Fibroblast of lung (primary cell): ENCODE measurements around the gene CDK15. TPM values are rescaled to one million over a fixed set of nuclear protein-coding genes. Genes with fewer than 3 reads are reported as not detected.

Source experiments
- DNase-seq, 2 donors: peaks; one replicate each; pipeline versions ENCODE4 v3.0.0 to v3.0.0-alpha.2; 2010; ENCODE audit warnings: low read depth in 2 of 2
- H2AFZ ChIP-seq: 2 replicates; pipeline ENCODE4 v1.5.1; 2012; ENCODE audit warnings: low read length, control low read depth, inconsistent platforms
- H3K27ac ChIP-seq: 2 replicates; pipeline ENCODE4 v1.5.1; 2011; ENCODE audit warnings: low read length, control low read depth; ENCODE audit not compliant: insufficient read depth
- H3K27me3 ChIP-seq: 2 replicates; pipeline ENCODE4 v1.5.1; 2011; ENCODE audit warnings: mild to moderate bottlenecking, low read length; ENCODE audit not compliant: control insufficient read depth, insufficient read depth
- H3K36me3 ChIP-seq: 2 replicates; pipeline ENCODE4 v1.5.1; 2011; ENCODE audit warnings: low read length; ENCODE audit not compliant: control insufficient read depth, insufficient read depth
- H3K4me1 ChIP-seq: 2 replicates; pipeline ENCODE4 v1.5.1; 2011; ENCODE audit warnings: low read length; ENCODE audit not compliant: control insufficient read depth, insufficient read depth; ENCODE audit errors: extremely low read depth
- H3K4me2 ChIP-seq: 2 replicates; pipeline ENCODE4 v1.5.1; 2011; ENCODE audit warnings: low read length, control low read depth; ENCODE audit not compliant: insufficient read depth; ENCODE audit errors: extremely low read depth
- H3K4me3 ChIP-seq, 4 experiments: fragments of 200-600 bp in 1 of 4; sonication (generic) in 1 of 4; replicated peaks in 1 of 4; 2 replicates each; pipeline ENCODE4 v1.5.1; 2011 to 2016; ENCODE audit warnings: low read length in 4 of 4, low read depth in 3 of 4, mild to moderate bottlenecking in 3 of 4, control low read depth in 2 of 4, inconsistent platforms in 1 of 4, mixed read lengths in 1 of 4; ENCODE audit not compliant: insufficient read depth in 1 of 4; ENCODE audit errors: control extremely low read depth in 1 of 4
- H3K79me2 ChIP-seq: 2 replicates; pipeline ENCODE4 v1.5.1; 2012; ENCODE audit warnings: mild to moderate bottlenecking, low read length, inconsistent platforms; ENCODE audit not compliant: control insufficient read depth, insufficient read depth
- H3K9ac ChIP-seq: 2 replicates; pipeline ENCODE4 v1.5.1; 2011; ENCODE audit warnings: mild to moderate bottlenecking, low read length, control low read depth; ENCODE audit not compliant: insufficient read depth
- H3K9me3 ChIP-seq: 2 replicates; pipeline ENCODE4 v1.5.1; 2012; ENCODE audit warnings: low read depth, low read length; ENCODE audit not compliant: control insufficient read depth, insufficient read depth
- H4K20me1 ChIP-seq: 2 replicates; pipeline ENCODE4 v1.5.1; 2011; ENCODE audit warnings: low read length; ENCODE audit not compliant: control insufficient read depth, insufficient read depth; ENCODE audit errors: extremely low read depth
- CTCF ChIP-seq, 2 donors: IDR thresholded peaks in 1 of 2; conservative IDR thresholded peaks in 1 of 2; 1 replicate in 1 of 2; 2 replicates in 1 of 2; pipeline ENCODE4 v1.5.1; 2011 to 2012; ENCODE audit warnings: low read length in 2 of 2, control low read depth in 1 of 2, inconsistent platforms in 1 of 2, low read depth in 1 of 2, mild to moderate bottlenecking in 1 of 2
- EZH2 ChIP-seq: IDR thresholded peaks from 2 replicates; pipeline ENCODE4 v1.5.1; 2012; ENCODE audit warnings: low read length, control low read depth, mild to moderate bottlenecking; ENCODE audit errors: missing control alignments
- polyA plus RNA-seq, 2 donors: library from polyadenylated mRNA; depleted of rRNA in 1 of 2; stranded (reverse) in 1 of 2; unstranded in 1 of 2; fragments of >200 nt; gene quantifications; 2 replicates each; pipeline ENCODE4 v1.2.1, GENCODE V29; 2011 to 2012; ENCODE audit warnings: missing spikeins in 1 of 2
- total RNA-seq: library from RNA; depleted of rRNA; stranded (reverse); fragments of >200 nt; gene quantifications from 2 replicates; pipeline ENCODE4 v1.2.1, GENCODE V29; 2014

Gene CDK15
- total and polyA plus RNA-seq, 2 donors (not counting 1 experiment from before 2014, with no cell fraction given): 2.3 to 5.1 TPM

DNA sequence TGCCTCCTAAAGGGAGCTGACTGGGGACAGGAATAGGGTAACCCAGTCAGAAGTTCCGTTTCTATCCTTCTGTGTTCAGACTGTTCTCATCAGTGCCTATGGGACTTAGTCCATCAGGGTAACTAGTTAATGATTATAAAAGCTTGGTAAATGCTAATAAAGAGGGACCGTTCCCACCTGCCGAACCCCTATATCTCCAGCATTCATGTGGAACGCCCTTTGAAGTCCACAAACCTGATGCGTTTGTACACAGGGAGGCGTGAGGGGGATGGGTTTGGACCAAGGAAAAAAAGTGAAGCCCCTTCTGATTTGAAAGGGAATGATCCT lies 112.9 kb downstream of the CDK15 start:
- H3K79me2 ChIP-seq: no peaks in the 10 kb centered on the region
- H3K9me3 ChIP-seq: no peaks in the 10 kb centered on the region
- TF ChIP-seq EZH2 (no peak), CTCF (conservative IDR thresholded peaks at IDR 0.05 in 1 of 2, IDR thresholded peaks at IDR 0.05 in 1 of 2; ENCODE audit: low read depth in 1 of 2, low read length in 2 of 2) (no peak)
- DNase-seq: no peak
- no peaks in the 10 kb centered on the region for H3K36me3 ChIP-seq
- H3K4me1 ChIP-seq: no peaks in the 10 kb centered on the region
- no peak overlapping the region for H3K4me3 ChIP-seq
- no peak overlapping the region for H2AFZ ChIP-seq
- H3K4me2 ChIP-seq: no peak overlapping the region
- no peak overlapping the region for H3K27ac ChIP-seq
- peaks cover 4% of the 10 kb centered on the region for H3K27me3 ChIP-seq
- H4K20me1 ChIP-seq: no peaks in the 10 kb centered on the region
- H3K9ac ChIP-seq: no peak overlapping the region

- no peak for DNase-seq
- no peak for TF ChIP-seq CTCF (conservative IDR thresholded peaks at IDR 0.05 in 1 of 2, IDR thresholded peaks at IDR 0.05 in 1 of 2; ENCODE audit: low read depth in 1 of 2, low read length in 2 of 2)
- TF ChIP-seq EZH2: no peak
- no peak overlapping the region for H2AFZ ChIP-seq
- no peak overlapping the region for H3K27ac ChIP-seq
- H3K79me2 ChIP-seq: no peaks in the 10 kb centered on the region
- H3K4me2 ChIP-seq: no peak overlapping the region
- peaks cover 12% of the 10 kb centered on the region for H3K27me3 ChIP-seq
- H3K9ac ChIP-seq: no peak overlapping the region
- no peaks in the 10 kb centered on the region for H3K36me3 ChIP-seq
- H4K20me1 ChIP-seq: no peaks in the 10 kb centered on the region
- no peaks in the 10 kb centered on the region for H3K9me3 ChIP-seq
- H3K4me3 ChIP-seq: no peak overlapping the region
- H3K4me1 ChIP-seq: no peaks in the 10 kb centered on the region
Measured at GRCh38 chr2:201923436-201924328, 117.3 kb downstream of the CDK15 start.

DNA sequence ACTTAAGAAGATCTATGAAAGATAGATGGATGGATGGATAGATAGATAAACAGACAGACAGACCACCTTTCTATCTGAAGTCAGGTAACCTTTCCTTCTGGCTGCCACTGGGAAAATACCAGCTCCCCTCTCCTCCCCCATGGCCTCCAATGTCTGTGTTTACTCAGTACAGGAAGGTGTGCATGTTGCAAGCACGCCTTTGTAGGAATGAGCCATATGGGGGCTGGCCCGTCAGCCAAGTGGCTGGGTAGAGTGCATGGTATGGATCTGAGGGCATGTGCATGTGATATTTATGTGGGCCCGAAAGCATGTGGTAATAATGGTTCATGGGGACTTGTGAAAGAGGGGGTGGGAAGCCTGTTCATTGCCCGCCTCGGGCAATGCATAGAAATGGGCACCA lies 118.1 kb downstream of the CDK15 start:
- no peaks in the 10 kb centered on the region for H3K79me2 ChIP-seq
- no peaks in the 10 kb centered on the region for H4K20me1 ChIP-seq
- no peak overlapping the region for H2AFZ ChIP-seq
- no peak overlapping the region for H3K27ac ChIP-seq
- peaks cover 12% of the 10 kb centered on the region for H3K27me3 ChIP-seq
- H3K9ac ChIP-seq: no peak overlapping the region
- no peak overlapping the region for H3K4me3 ChIP-seq
- DNase-seq: no peak
- no peak overlapping the region for H3K4me2 ChIP-seq
- no peaks in the 10 kb centered on the region for H3K4me1 ChIP-seq
- H3K9me3 ChIP-seq: no peaks in the 10 kb centered on the region
- no peak for TF ChIP-seq EZH2
- no peak for TF ChIP-seq CTCF (conservative IDR thresholded peaks at IDR 0.05 in 1 of 2, IDR thresholded peaks at IDR 0.05 in 1 of 2; ENCODE audit: low read depth in 1 of 2, low read length in 2 of 2)
- no peaks in the 10 kb centered on the region for H3K36me3 ChIP-seq
